ENCODE results near the gene INO80B. TPM values are rescaled to one million over a fixed set of nuclear protein-coding genes. Genes with fewer than 3 reads are reported as not detected.
"Not testable (repeated sequence)": the region's sequence is repeated elsewhere in the genome, so short reads cannot be mapped to it uniquely, and the experiment has no call there.

Gene INO80B
- total RNA-seq, 2 experiments from 2014 or later: 31.1 to 39.5 TPM

DNA sequence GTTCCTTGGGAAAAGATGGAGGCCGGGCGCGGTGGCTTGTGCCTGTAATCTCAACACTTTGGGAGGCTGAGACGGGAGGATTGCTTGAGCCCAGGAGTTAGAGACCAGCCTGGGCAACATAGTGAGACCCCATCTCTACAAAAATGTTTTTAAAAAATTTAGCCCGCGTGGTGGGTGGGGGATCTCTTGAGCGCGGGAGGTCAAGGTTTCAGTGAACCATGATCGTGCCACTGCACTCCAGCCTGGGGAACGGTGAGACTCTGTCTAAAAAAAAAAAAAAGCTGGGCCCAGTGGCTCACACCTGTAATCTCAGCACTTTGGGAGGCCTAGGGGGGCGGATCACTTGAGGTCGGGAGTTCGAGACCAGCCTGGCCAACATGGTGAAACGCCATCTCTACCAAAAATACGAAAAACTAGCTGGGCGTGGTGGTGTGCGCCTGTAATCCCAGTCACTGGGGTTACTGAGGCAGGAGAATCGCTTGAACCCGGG, 28.8 kb downstream of the INO80B start:
- DNase-seq; H3K27me3 Mint-ChIP-seq; H3K9me3 Mint-ChIP-seq (ENCODE audit: low read depth); ATAC-seq: not testable (repeated sequence)
- H3K27ac Mint-ChIP-seq: peak overlapping the region; percentile 100
- peaks cover 28% of the 10 kb centered on the region for H3K36me3 Mint-ChIP-seq
- H3K4me3 Mint-ChIP-seq: peak overlapping the region; percentile 97
- CTCF ChIA-PET: interaction anchor here (0.6 to 5.2 kb wide), 22 partner anchors 8 to 148 kb away, joined by 3 to 79 read pairs (median 10); partner anchors contain the start of genes AUP1, HTRA2, INO80B and MOGS
- H3K4me1 Mint-ChIP-seq: peaks cover 44% of the 10 kb centered on the region

DNA sequence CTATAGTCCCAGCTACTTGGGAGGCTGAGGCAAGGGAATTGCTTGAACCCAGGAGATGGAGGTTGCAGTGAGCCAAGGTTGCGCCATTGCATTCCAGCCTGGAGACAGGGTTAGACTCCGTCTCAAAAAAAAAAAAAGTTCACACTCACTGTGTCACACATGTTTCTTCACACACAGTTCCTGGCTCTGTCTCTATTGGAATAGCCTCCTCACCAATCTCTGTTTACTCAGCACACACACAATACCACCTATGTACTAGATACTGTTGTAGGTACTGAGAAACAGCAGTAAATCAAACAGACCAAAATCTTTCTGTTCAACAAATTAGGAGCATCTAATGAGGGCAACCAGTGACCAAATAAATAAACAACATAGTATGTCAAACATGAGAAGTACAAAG, 31.3 kb downstream of the INO80B start:
- Mint-ChIP-seq H3K9me3 (ENCODE audit: low read depth) (no peaks in the 10 kb centered on the region), H3K36me3 (peaks cover 22% of the 10 kb centered on the region), H3K4me3 (no peak overlapping the region), H3K27ac (no peak overlapping the region), H3K4me1 (peaks cover 25% of the 10 kb centered on the region), H3K27me3 (no peaks in the 10 kb centered on the region)
- DNase-seq (no peak), ATAC-seq (no peak)
- CTCF ChIA-PET: interaction anchor here (0.7 kb wide), 1 partner anchor 1239 kb away, joined by 3 read pairs; no protein-coding TSS in a partner anchor

DNA sequence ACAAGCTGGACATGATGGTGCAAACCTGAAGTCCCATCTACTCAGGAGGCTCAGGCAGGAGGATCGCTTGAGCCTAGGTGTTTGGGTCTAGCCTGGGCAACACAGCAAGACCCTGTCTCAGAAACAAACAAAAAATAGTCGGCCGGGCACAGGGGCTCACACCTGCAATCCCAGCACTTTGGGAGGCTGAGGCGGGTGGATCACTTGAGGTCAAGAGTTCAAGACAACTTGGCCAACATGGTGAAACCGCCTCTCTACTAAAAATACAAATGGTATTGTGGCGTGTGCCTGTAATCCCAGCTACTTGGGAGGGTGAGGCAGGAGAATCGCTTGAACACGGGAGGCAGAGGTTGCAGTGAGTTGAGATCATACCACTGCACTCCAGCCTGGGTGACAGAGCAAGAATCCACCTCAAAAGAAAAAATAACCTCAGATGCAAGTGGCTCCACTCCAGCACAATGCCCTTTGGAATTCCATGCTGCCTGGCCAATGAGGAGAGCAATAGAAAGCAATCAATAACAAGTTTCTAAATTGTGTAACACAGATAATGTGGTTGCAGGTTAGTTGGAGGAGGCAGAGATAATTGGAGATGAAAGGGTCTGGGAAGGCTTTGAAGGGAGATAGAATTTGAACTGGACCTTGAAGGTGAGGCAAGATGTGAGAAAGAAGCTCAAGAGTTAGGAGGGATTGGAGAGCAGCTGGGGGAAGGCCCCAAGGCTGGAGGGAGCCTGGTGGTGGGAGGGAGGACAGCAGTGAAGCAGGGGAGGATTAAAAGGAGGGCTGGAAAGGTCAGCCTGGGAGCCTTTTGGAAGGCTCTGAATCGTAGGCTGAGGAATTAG, 34.0 kb downstream of the INO80B start:
- Mint-ChIP-seq H3K36me3 (peaks cover 28% of the 10 kb centered on the region), H3K9me3 (ENCODE audit: low read depth) (no peaks in the 10 kb centered on the region), H3K27me3 (no peaks in the 10 kb centered on the region), H3K4me1 (peaks cover 13% of the 10 kb centered on the region), H3K4me3 (no peak overlapping the region), H3K27ac (no peak overlapping the region)
- DNase-seq (no peak), ATAC-seq (no peak)
- CTCF ChIA-PET: interaction anchor here (1.0 to 1.4 kb wide), 3 partner anchors 43 to 85 kb away, joined by 3 to 5 read pairs (median 3); no protein-coding TSS in a partner anchor

DNA sequence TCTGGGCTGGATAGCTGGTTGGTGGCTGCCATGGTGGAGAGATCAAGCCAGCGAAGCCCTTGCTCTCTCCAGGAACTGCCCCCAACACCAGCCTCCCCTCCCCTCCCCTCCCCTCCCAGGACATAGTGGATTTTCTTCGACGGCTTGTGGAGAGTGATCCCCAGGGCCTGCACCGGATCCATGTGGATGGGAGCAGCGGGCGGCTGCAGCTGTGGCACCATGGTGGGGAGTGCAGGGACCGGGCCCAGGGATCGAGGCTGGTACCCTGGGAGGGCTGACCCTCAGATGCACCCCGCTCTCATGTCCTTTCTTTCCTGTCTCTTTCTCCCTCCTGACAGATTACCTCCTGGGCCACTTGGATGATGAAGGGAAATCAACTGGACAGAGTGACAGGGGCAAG, 35.0 kb downstream of the INO80B start:
- Mint-ChIP-seq H3K4me1 (peaks cover 7% of the 10 kb centered on the region), H3K27ac (no peak overlapping the region), H3K36me3 (peaks cover 26% of the 10 kb centered on the region), H3K9me3 (ENCODE audit: low read depth) (no peaks in the 10 kb centered on the region), H3K27me3 (no peaks in the 10 kb centered on the region), H3K4me3 (no peak overlapping the region)
- no peak for DNase-seq
- no peak for ATAC-seq
- CTCF ChIA-PET: interaction anchor here (1.1 to 1.4 kb wide), 2 partner anchors 13 to 42 kb away, joined by 4 to 5 read pairs; no protein-coding TSS in a partner anchor

DNA sequence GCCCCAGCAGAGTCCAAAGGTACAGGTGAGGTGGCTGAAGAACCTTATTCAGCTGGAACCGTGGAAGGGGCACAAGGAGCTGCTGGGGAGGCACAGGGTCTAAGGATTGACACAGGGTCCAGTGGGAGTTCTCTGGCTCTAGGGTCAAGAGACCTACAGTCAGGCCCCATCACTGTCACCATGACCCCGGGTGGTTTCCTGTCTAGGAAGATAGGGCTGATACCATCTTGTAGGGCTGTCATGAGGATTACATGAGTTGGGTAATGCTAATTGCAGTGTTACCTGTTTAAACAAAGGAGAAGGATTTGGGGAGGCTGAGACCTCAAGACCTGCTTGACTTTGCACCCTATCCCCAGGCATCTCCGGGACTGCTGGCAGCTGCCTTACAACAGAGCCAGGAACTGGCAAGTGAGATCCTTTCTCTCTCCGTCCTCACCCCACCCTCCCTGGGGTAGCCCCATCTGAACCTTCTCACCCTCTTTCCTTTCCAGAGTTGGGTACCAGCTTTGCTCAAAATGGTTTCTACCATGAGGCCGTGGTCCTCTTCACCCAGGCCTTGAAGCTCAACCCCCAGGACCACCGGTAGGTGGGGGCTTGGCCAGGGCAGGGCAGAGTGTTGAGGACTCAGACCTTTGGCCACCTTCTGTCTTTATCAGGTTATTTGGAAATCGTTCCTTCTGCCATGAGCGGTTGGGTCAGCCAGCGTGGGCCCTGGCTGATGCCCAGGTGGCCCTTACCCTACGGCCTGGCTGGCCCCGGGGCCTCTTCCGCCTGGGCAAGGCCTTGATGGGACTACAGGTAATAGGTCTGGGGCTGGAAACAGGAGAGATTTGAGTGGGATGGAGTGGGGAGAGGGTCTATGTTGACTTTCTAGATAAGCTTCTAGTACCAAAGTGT, 37.0 kb downstream of the INO80B start:
- H3K4me1 Mint-ChIP-seq: peaks cover 1% of the 10 kb centered on the region
- peaks cover 16% of the 10 kb centered on the region for H3K36me3 Mint-ChIP-seq
- H3K9me3 Mint-ChIP-seq (ENCODE audit: low read depth): no peaks in the 10 kb centered on the region
- H3K27me3 Mint-ChIP-seq: no peaks in the 10 kb centered on the region
- no peak overlapping the region for H3K27ac Mint-ChIP-seq
- CTCF ChIA-PET: interaction anchor here (1.3 kb wide), 1 partner anchor 9 kb away, joined by 5 read pairs; the partner anchor contains the start of genes CCDC142 and TTC31
- DNase-seq (no peak), ATAC-seq (no peak)
- H3K4me3 Mint-ChIP-seq: no peak overlapping the region

DNA sequence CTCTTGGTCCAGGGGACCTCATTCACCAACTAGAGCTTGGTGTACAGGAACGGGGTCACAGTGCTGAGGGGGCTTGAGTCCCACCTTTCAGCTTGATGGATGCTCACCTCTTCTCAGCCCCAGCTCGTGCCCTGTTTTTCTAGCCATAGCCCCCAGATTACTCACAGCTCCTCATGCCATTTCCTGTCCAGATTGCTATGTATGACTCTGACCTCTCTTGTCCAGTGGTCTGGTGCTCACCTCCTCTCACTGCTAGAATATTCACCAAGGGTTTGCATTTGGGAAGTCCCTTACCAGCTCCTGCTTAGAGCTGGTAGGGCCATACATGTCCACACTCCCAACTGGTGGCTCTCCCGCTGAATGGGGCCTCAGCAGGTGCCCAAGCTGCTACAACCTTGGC, 38.7 kb downstream of the INO80B start:
- Mint-ChIP-seq H3K4me3 (no peak overlapping the region), H3K27ac (no peak overlapping the region), H3K36me3 (peaks cover 14% of the 10 kb centered on the region), H3K9me3 (ENCODE audit: low read depth) (no peaks in the 10 kb centered on the region), H3K4me1 (peaks cover 11% of the 10 kb centered on the region), H3K27me3 (peaks cover 10% of the 10 kb centered on the region)
- no peak for ATAC-seq
- CTCF ChIA-PET: interaction anchor here (0.6 to 1.7 kb wide), 4 partner anchors 10 to 43 kb away, joined by 3 to 14 read pairs (median 5); partner anchors contain the start of genes CCDC142, PCGF1 and TTC31
- DNase-seq: no peak

DNA sequence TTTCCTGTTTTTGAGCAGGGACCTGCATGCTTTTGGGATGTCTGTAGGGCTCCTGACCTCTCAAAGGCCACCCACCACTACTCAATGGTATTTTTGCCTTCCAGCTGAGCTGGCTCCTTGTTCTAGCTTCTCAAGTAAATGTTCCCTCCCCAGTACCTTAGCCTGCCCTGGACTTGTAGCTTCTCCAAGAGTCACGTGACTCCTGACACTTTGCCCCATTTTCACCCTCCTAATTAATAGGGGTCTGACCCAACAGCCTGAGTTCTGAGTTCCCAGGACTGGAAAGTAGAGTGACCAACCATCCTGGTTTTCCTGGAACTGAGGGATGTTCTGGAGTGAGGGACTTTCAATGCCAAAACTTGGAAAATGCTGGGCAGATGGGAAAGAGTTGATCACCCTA, 40.6 kb downstream of the INO80B start:
- Mint-ChIP-seq H3K27ac (no peak overlapping the region), H3K36me3 (peaks cover 12% of the 10 kb centered on the region), H3K4me1 (peaks cover 20% of the 10 kb centered on the region), H3K27me3 (peaks cover 26% of the 10 kb centered on the region), H3K4me3 (no peak overlapping the region), H3K9me3 (ENCODE audit: low read depth) (no peaks in the 10 kb centered on the region)
- no peak for ATAC-seq
- no peak for DNase-seq
- CTCF ChIA-PET: interaction anchor here (1.4 to 4.1 kb wide), 2 partner anchors 13 to 37 kb away, joined by 3 to 25 read pairs; partner anchors contain the start of genes CCDC142 and TTC31

DNA sequence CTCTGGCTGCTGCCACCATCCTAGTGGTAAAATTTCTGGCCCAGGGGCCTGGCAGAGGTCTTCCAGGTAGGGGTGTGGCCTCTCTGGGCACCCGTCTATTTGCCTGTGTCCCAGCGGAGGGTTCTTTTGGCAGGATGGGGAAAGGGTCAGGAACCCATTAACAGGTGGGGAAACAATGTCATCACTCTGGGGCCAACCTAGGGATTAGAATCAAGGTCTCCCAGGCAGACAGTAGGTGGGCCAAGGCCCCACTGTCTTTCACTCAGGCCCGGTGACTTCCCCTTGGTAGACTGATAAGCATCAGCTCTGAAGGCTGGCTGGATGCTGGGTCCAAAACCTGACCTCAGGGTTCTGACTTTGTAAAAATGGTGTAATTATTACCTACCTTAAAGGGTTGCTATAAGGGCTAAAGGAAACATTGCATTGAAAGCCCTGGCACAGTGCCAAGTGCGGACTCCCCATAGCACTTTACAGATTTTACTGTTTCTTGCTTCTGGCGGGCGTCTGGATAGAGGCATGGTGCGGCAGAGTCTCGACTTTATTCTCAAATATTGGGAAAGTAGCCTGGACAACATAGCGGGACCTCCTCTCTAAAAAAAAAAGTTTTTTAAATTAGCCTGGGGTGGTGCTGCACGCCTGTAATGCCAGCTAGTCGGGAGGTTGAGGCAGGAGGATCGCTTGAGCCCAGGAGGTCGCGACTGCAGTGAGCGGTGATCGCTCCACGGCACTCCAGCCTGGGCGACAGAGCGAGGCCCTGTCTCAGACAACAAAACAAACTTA, 42.3 kb downstream of the INO80B start:
- H3K36me3 Mint-ChIP-seq: peaks cover 2% of the 10 kb centered on the region
- CTCF ChIA-PET: interaction anchor here (4.1 kb wide), 1 partner anchor 15 kb away, joined by 25 read pairs; the partner anchor contains the start of genes CCDC142 and TTC31
- H3K4me3 Mint-ChIP-seq: peak overlapping the region; percentile 84
- peaks cover 40% of the 10 kb centered on the region for H3K27me3 Mint-ChIP-seq
- no peaks in the 10 kb centered on the region for H3K9me3 Mint-ChIP-seq (ENCODE audit: low read depth)
- H3K27ac Mint-ChIP-seq: no peak overlapping the region
- DNase-seq: no peak
- peaks cover 23% of the 10 kb centered on the region for H3K4me1 Mint-ChIP-seq
- ATAC-seq: no peak

DNA sequence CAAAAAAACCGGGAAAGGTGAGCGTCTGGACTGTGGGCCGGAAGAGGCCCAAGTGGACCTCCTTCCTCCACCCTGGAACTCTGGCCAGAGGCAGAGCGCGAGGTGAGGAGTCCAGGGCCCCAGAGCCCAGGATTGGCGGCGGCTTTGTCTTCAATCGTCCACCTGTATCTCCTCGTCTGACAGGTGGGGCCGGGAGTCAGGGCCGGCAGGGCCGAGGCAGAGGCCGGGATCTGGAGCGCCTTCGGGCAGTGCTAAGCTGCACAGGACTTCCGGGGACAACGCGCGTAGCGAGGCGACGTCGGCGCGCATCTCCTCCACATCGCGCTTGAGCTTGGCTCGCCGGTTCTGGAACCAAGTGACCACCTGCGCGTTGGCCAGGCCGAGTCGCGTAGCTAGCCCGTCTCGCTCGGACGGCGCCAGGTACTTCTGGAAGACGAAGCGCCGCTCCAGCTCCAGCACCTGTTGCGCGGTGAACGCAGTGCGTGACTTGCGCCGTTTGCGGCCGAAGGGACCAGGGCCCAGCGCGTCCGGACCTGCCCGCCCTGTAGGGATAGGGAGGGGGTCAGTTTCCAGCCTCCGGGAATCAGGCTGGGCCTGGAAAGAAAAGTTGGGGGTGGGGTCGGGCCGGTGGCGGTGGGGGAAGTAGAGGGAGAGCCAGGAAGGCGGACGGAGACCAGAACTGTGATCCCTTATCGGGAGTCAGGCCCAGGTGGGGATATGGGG, 43.1 kb downstream of the INO80B start:
- peaks cover 46% of the 10 kb centered on the region for H3K27me3 Mint-ChIP-seq
- ATAC-seq (peak; percentile 59), DNase-seq (peak; percentile 58)
- no peaks in the 10 kb centered on the region for H3K36me3 Mint-ChIP-seq
- H3K9me3 Mint-ChIP-seq (ENCODE audit: low read depth): no peaks in the 10 kb centered on the region
- H3K4me1 Mint-ChIP-seq: peaks cover 29% of the 10 kb centered on the region
- H3K4me3 Mint-ChIP-seq: peak overlapping the region; percentile 84
- peak overlapping the region; percentile 80 for H3K27ac Mint-ChIP-seq
- CTCF ChIA-PET: interaction anchor here (0.6 to 4.1 kb wide), 2 partner anchors 15 to 90 kb away, joined by 3 to 25 read pairs; partner anchors contain the start of genes CCDC142 and TTC31

DNA sequence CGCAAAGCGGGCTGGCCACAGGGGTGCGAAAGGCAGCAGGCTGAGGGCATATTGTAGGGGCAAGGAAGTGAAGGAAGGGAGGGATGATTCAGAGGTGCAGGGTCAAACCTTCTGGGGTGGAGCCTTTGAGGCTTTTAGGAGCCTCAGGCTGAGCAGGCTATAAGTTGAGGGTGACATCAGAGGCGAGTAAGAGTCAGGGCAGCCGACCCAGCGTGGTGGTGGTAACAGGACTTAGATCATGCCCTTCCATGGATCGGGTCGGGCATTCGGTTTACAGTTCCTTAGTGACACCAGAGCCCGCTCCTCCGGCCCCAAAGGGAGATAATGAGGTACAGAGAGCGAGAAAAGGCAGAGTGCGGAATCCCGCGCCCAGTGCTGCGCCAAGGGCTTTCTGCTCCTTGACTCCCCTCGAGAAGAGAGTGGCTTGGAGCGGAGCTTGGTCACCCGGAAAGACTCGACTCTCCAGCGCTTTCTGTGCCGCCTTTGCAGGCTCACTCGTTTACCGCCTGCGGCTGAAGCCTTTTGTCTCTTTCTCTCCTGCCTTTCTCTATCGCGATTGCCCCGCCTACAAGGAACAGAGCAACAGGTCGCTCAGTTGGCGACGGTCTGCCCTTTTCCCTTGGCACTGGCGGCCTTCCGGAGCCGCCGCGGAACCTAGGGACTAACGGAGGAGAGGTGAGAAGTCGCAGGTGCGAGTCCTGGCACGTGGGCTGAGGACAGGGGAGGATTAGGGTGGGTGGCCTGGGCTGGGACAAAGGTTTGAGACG, 43.8 kb downstream of the INO80B start:
- CTCF ChIA-PET: interaction anchor here (0.6 to 6.9 kb wide), 9 partner anchors 11 to 249 kb away, joined by 3 to 39 read pairs (median 5); partner anchors contain the start of genes AUP1, CCDC142, HTRA2 and INO80B
- DNase-seq (peak; percentile 69), ATAC-seq (peak; percentile 63)
- Mint-ChIP-seq H3K4me1 (peaks cover 33% of the 10 kb centered on the region), H3K36me3 (no peaks in the 10 kb centered on the region), H3K27ac (peak overlapping the region; percentile 80), H3K4me3 (peak overlapping the region; percentile 84), H3K9me3 (ENCODE audit: low read depth) (no peaks in the 10 kb centered on the region), H3K27me3 (peaks cover 49% of the 10 kb centered on the region)

DNA sequence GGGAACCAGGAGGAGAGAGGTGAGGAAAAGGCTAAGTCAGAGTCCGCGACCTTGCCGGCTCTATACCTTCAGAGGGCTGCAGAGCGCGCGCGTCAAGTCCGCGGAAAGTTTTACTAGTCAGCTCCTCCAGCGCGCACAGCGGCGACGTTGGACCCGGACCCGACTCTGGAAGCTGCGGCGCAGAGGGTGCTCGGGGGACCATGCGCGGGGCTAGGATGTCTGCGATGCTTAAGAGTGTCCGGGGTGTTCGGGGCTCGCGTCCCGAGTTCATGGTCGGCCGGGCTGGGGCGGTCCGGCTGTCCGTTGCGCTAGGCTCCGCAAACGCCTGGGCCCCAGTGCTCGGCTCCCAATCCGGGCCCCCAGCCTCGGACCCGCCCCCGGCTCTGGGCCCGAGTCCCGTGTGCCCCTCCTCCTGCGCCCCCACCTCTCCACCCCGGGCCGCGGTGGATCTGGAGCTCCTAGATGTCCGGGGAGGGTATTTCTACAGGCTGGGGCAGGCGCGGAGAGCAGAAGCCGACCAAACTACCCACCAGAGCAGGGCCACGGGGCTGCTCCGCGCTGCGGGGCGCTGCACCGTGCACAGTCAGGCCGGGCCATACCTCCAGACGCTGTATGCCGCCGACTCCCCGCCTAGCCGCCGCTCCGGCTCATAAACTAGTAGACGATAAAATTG, 44.5 kb downstream of the INO80B start, which contains the start of gene LBX2:
TSS of gene LBX2 (minus strand) at position 337 of the 673 bp plus-strand sequence. CDS start at position 271, 66 bp downstream.
- H3K27ac Mint-ChIP-seq: peak within 1 kb of the TSS; percentile 80
- peaks cover 39% of the 10 kb centered on the region for H3K4me1 Mint-ChIP-seq
- ATAC-seq (peak; percentile 16), DNase-seq (peak; percentile 60)
- H3K27me3 Mint-ChIP-seq: peaks cover 49% of the 10 kb centered on the region
- H3K9me3 Mint-ChIP-seq (ENCODE audit: low read depth): no peaks in the 10 kb centered on the region
- peak within 1 kb of the TSS; percentile 84 for H3K4me3 Mint-ChIP-seq
- CTCF ChIA-PET: interaction anchor here (0.7 to 6.9 kb wide), 12 partner anchors 10 to 250 kb away, joined by 3 to 39 read pairs (median 6); partner anchors contain the start of genes AUP1, CCDC142, HTRA2 and INO80B
- H3K36me3 Mint-ChIP-seq: peaks cover 2% of the 10 kb centered on the region
